Measurements from ENCODE around the gene CYTH1. TPM values are rescaled to one million over a fixed set of nuclear protein-coding genes. Genes with fewer than 3 reads are reported as not detected.

The CYTH1 gene
- total and polyA plus RNA-seq, 10 of the 15 experiments (the other 5 are each of a cell fraction or from before 2014, with no cell fraction given), result 6.6 to 188 (median 145) TPM

DNA sequence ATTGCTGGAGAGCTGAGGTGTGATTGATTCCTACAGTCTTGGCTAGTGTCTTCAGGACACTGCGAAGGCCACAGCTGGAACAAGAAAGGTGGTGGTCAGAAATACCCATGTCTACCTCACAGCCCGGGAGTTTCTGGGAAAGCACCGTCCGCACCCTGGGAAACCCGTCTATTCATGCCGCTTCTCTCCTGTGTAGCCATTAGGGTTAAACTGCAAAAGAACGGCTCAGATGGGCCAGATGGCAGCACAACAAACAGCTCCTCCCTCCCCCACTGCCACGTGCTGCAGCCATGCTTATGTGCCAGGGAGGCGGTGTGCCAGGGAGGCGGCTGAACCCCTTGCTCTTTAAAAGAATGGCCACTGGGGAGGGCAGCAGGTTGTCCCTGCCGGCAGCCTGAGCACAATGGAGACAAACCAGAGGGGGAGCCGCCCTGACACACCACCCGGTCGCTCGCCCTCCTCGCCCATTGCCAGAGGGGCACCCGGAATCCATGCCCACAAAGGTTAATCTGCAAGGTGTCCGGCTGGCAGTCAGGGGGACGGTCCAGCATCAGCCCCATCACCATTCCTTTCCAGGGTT lies 65.2 kb downstream of the CYTH1 start:
- Histone ChIP-seq H3K27ac (ENCODE audit: control insufficient read depth, insufficient read depth) (peak overlapping the region; percentile 87), H3K9me3 (replicated peaks; ENCODE audit: control insufficient read depth, insufficient read depth, low read length) (no peaks in the 10 kb centered on the region), H3K4me2 (ENCODE audit: control insufficient read depth, insufficient read depth) (peak overlapping the region; percentile 90), H3K4me1 (ENCODE audit: control insufficient read depth, insufficient read depth, low read length) (peaks cover 63% of the 10 kb centered on the region), H2AFZ (ENCODE audit: control insufficient read depth, low read depth, low read length) (no peak overlapping the region), H3K27me3 (replicated peaks in 1 of 2; ENCODE audit: control insufficient read depth in 2 of 2, insufficient read depth in 2 of 2, low read length in 1 of 2) (no peaks in the 10 kb centered on the region), H3K36me3 (ENCODE audit: control insufficient read depth in 2 of 2, insufficient read depth in 2 of 2, low read length in 1 of 2) (peaks cover 0 to 3% of the 10 kb centered on the region in 2 experiments; a peak in 1 of 4 replicates), H3K4me3 (peak overlapping the region; percentile 37), H3K9ac (ENCODE audit: control insufficient read depth, insufficient read depth, low read length) (peak overlapping the region; percentile 55), H3K79me2 (ENCODE audit: control insufficient read depth, insufficient read depth, low read length) (peaks cover 100% of the 10 kb centered on the region), H4K20me1 (ENCODE audit: control insufficient read depth, insufficient read depth) (no peaks in the 10 kb centered on the region)
- intact Hi-C loops (cut with micrococcal nuclease; ENCODE audit: unreplicated experiment), result no loop called here
- FAIRE-seq, result no peak
- in situ Hi-C loops (cut with MboI), result no loop called here
- CTCF ChIA-PET, result interaction anchor here (0.6 to 6.1 kb wide), 9 partner anchors 9 to 63 kb away, joined by 3 to 45 read pairs (median 6); no protein-coding TSS in a partner anchor
- peak; percentile 63 for ATAC-seq
- BruUV-seq (replicated peaks), result no TSS peak
- POLR2A ChIA-PET, result interaction anchor here (1.0 to 13.9 kb wide), 8 partner anchors 9 to 64 kb away, joined by 4 to 384 read pairs (median 9); no protein-coding TSS in a partner anchor
- no peak for DNase-seq (ENCODE audit: low read depth, low spot score)
- SMC1A ChIA-PET (ENCODE audit: uncharacterized antibody, unreplicated experiment), result interaction anchor here (0.7 to 16.2 kb wide), 12 partner anchors 9 to 218 kb away, joined by 3 to 490 read pairs (median 6); no protein-coding TSS in a partner anchor
- WGBS (ENCODE audit: insufficient coverage, insufficient replicate concordance, low lambda C conversion rate, missing lambda C conversion rate), result under 1% methylated on average over 19 of the region's 19 CpGs
- RAD21 ChIA-PET (ENCODE audit: unreplicated experiment), result interaction anchor here (1.2 to 20.7 kb wide), 8 partner anchors 8 to 63 kb away, joined by 3 to 537 read pairs (median 8); no protein-coding TSS in a partner anchor
- TF ChIP-seq IKZF2 (IDR thresholded peaks at IDR 0.05) (peak; percentile 36 to 43; a peak in 2 of 4 replicates), GATAD2B (conservative IDR thresholded peaks at IDR 0.05; ENCODE audit: low read depth) (peak; percentile 67), BHLHE40 (IDR thresholded peaks at IDR 0.05; ENCODE audit: borderline replicate concordance in 1 of 2, low read depth in 2 of 2, low read length in 1 of 2) (peak; percentile 73 to 83), RFX5 (IDR thresholded peaks at IDR 0.05; ENCODE audit: low read depth, low read length) (no peak), LARP7 (IDR thresholded peaks at IDR 0.05) (peak; percentile 71; the same call in 1 of the 2 replicates), IRF4 (IDR thresholded peaks at IDR 0.05; ENCODE audit: low read depth, low read length) (0 out of 2 replicates have a peak, but pooled peaks have one; percentile 13), CREB1 (IDR thresholded peaks at IDR 0.05; ENCODE audit: low read depth) (peak; percentile 40; the same call in 1 of the 2 replicates), IKZF1 (conservative IDR thresholded peaks at IDR 0.05) (peak; percentile 58), BACH1 (IDR thresholded peaks at IDR 0.05; ENCODE audit: borderline replicate concordance) (0 out of 2 replicates have a peak, but pooled peaks have one; percentile 41), ZNF622 (IDR thresholded peaks at IDR 0.05) (no peak), MXI1 (IDR thresholded peaks at IDR 0.05; ENCODE audit: low read depth, low read length) (peak; percentile 68; the same call in 1 of the 2 replicates), ZNF24 (IDR thresholded peaks at IDR 0.05) (0 out of 2 replicates have a peak, but pooled peaks have one; percentile 18), POLR2A (IDR thresholded peaks at IDR 0.05; ENCODE audit: low read depth, low read length) (peak; percentile 26)
- TF ChIP-seq, protein P1, sequence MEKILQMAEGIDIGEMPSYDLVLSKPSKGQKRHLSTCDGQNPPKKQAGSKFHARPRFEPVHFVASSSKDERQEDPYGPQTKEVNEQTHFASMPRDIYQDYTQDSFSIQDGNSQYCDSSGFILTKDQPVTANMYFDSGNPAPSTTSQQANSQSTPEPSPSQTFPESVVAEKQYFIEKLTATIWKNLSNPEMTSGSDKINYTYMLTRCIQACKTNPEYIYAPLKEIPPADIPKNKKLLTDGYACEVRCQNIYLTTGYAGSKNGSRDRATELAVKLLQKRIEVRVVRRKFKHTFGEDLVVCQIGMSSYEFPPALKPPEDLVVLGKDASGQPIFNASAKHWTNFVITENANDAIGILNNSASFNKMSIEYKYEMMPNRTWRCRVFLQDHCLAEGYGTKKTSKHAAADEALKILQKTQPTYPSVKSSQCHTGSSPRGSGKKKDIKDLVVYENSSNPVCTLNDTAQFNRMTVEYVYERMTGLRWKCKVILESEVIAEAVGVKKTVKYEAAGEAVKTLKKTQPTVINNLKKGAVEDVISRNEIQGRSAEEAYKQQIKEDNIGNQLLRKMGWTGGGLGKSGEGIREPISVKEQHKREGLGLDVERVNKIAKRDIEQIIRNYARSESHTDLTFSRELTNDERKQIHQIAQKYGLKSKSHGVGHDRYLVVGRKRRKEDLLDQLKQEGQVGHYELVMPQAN (conservative IDR thresholded peaks at IDR 0.05), result peak; percentile 76
- TF ChIP-seq, protein P2, sequence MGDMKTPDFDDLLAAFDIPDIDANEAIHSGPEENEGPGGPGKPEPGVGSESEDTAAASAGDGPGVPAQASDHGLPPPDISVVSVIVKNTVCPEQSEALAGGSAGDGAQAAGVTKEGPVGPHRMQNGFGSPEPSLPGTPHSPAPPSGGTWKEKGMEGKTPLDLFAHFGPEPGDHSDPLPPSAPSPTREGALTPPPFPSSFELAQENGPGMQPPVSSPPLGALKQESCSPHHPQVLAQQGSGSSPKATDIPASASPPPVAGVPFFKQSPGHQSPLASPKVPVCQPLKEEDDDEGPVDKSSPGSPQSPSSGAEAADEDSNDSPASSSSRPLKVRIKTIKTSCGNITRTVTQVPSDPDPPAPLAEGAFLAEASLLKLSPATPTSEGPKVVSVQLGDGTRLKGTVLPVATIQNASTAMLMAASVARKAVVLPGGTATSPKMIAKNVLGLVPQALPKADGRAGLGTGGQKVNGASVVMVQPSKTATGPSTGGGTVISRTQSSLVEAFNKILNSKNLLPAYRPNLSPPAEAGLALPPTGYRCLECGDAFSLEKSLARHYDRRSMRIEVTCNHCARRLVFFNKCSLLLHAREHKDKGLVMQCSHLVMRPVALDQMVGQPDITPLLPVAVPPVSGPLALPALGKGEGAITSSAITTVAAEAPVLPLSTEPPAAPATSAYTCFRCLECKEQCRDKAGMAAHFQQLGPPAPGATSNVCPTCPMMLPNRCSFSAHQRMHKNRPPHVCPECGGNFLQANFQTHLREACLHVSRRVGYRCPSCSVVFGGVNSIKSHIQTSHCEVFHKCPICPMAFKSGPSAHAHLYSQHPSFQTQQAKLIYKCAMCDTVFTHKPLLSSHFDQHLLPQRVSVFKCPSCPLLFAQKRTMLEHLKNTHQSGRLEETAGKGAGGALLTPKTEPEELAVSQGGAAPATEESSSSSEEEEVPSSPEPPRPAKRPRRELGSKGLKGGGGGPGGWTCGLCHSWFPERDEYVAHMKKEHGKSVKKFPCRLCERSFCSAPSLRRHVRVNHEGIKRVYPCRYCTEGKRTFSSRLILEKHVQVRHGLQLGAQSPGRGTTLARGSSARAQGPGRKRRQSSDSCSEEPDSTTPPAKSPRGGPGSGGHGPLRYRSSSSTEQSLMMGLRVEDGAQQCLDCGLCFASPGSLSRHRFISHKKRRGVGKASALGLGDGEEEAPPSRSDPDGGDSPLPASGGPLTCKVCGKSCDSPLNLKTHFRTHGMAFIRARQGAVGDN (IDR thresholded peaks at IDR 0.05), result peak; percentile 88
- TF ChIP-seq, protein P3, sequence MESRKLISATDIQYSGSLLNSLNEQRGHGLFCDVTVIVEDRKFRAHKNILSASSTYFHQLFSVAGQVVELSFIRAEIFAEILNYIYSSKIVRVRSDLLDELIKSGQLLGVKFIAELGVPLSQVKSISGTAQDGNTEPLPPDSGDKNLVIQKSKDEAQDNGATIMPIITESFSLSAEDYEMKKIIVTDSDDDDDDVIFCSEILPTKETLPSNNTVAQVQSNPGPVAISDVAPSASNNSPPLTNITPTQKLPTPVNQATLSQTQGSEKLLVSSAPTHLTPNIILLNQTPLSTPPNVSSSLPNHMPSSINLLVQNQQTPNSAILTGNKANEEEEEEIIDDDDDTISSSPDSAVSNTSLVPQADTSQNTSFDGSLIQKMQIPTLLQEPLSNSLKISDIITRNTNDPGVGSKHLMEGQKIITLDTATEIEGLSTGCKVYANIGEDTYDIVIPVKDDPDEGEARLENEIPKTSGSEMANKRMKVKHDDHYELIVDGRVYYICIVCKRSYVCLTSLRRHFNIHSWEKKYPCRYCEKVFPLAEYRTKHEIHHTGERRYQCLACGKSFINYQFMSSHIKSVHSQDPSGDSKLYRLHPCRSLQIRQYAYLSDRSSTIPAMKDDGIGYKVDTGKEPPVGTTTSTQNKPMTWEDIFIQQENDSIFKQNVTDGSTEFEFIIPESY (IDR thresholded peaks at IDR 0.05), result no peak

All from GM12878 (cell line).